ENCODE data around the gene ZP4.

- TF ChIP-seq CTCF (IDR thresholded peaks at IDR 0.05; ENCODE audit: borderline replicate concordance, extremely low read depth, low read length, poor library complexity, severe bottlenecking) (no peak), EZH2 (IDR thresholded peaks at IDR 0.05; ENCODE audit: borderline replicate concordance, low read depth, low read length, severe bottlenecking) (no peak)
Measured at GRCh38 chr1:237863234-237863633, 27.5 kb downstream of the ZP4 start.

Data from DND-41 (cell line).